ENCODE results near the gene RASAL2. TPM values are rescaled to one million over a fixed set of nuclear protein-coding genes. Genes with fewer than 3 reads are reported as not detected.

The RASAL2 gene
- total RNA-seq, 2 donors from 2014 or later = 9.9 to 20.4 TPM

DNA sequence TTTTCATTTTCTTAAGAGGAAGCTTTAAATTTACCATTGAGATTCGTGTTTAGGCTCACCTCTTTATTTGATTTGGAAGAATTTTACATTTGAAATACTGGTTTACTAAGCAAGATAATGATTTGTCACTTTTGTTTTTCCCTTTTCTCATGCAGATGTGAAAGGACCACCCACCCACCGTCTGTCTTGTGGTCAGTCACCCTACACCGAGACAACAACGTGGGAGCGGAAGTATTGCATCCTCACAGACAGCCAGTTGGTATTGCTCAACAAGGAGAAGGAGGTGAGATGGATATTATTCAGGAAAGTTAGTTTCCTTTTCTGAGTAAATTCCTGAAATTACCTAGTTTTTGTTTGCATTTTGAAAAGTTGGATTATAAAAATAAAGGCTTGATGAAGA lies 189.5 kb downstream of the RASAL2 start:
- Histone ChIP-seq H3K36me3 (replicated peaks in 1 of 2; ENCODE audit: insufficient read depth in 1 of 2, low read depth in 2 of 2) (no peaks in the 10 kb centered on the region), H3K9me3 (no peaks in the 10 kb centered on the region), H3K4me1 (no peaks in the 10 kb centered on the region), H3K27me3 (no peaks in the 10 kb centered on the region), H3K4me3 (no peak overlapping the region), H3K27ac (no peak overlapping the region)
- intact Hi-C loops (cut with DNase I) = no loop called here
- 60 to 71% methylated on average over 5 of the region's 5 CpGs for WGBS, 2 donors
- ATAC-seq (no peak), DNase-seq (peak in 1 of 4 donors; percentile 26)
- no peak for TF ChIP-seq POLR2A (IDR thresholded peaks at IDR 0.05)
- TF ChIP-seq, protein P1, sequence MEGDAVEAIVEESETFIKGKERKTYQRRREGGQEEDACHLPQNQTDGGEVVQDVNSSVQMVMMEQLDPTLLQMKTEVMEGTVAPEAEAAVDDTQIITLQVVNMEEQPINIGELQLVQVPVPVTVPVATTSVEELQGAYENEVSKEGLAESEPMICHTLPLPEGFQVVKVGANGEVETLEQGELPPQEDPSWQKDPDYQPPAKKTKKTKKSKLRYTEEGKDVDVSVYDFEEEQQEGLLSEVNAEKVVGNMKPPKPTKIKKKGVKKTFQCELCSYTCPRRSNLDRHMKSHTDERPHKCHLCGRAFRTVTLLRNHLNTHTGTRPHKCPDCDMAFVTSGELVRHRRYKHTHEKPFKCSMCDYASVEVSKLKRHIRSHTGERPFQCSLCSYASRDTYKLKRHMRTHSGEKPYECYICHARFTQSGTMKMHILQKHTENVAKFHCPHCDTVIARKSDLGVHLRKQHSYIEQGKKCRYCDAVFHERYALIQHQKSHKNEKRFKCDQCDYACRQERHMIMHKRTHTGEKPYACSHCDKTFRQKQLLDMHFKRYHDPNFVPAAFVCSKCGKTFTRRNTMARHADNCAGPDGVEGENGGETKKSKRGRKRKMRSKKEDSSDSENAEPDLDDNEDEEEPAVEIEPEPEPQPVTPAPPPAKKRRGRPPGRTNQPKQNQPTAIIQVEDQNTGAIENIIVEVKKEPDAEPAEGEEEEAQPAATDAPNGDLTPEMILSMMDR (IDR thresholded peaks at IDR 0.05) = no peak

DNA sequence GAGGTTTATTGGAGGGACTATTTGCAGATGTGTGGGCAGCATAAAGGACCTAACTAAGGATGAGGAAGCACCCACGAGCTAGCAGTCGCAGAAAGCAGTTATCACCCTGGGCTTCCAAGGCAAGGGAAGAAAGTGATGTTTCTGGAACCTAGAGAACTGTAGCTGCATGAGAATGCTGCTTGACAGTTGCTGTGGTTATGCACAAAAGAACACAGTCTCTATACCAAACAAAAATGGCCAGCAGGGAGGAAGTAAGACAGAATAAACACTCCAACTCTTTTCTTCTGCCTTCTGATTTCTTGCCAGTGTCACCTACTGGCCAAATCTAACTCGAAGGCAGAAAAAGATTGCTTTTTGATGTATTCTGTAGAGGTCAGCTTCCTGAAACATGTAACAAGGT lies 190.2 kb downstream of the RASAL2 start:
- intact Hi-C loops (cut with DNase I) = no loop called here
- WGBS, 2 donors = 49 to 62% methylated on average over 3 of the region's 3 CpGs
- TF ChIP-seq POLR2A (IDR thresholded peaks at IDR 0.05) = no peak
- TF ChIP-seq, protein P1 (IDR thresholded peaks at IDR 0.05) = no peak
- Histone ChIP-seq H3K27me3 (no peaks in the 10 kb centered on the region), H3K9me3 (no peaks in the 10 kb centered on the region), H3K4me1 (no peaks in the 10 kb centered on the region), H3K4me3 (no peak overlapping the region), H3K27ac (no peak overlapping the region), H3K36me3 (replicated peaks in 1 of 2; ENCODE audit: insufficient read depth in 1 of 2, low read depth in 2 of 2) (no peaks in the 10 kb centered on the region)
- ATAC-seq = no peak
- no peak for DNase-seq

DNA sequence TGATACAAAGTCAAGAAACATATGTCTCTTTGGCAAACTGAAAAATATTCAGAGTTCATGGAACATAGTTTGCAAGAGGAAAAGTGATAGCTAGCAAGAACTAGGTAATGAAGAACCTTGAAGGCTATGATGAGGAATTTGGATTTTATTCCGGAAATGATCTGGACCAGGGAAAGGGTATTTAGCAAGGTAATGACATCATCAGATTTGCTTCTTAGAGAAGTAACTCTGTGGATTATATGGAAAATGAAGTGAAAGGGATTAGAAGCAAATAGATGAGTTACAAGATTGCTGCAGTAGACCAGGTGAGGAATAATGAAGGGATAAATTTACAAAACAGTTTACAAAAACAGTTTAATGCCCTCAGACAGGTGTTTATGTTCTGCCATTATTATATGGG lies 197.3 kb downstream of the RASAL2 start:
- no peak for TF ChIP-seq POLR2A (IDR thresholded peaks at IDR 0.05)
- TF ChIP-seq, protein P1 (IDR thresholded peaks at IDR 0.05) = no peak

DNA sequence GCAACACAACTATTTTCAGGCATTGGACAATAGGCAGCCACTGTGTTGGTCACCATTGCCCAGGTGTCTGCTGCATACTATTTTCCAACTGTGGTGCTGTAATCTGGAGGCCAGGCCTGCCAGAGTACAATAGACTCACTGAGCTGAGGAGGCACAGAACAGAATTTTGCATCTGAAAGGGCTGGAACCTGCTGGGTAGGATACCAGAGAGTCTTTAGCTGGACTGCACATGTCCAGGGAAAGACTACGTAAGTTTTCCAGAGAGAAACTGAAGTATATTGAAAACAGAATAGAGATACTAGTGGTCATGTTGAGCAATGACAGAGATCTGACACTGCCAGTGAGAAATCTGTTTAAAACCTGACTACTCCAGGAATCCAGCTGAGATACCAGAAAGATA lies 200.8 kb downstream of the RASAL2 start:
- no peak for DNase-seq
- no peaks in the 10 kb centered on the region for H3K27me3 ChIP-seq
- H3K27ac ChIP-seq = no peak overlapping the region
- intact Hi-C loops (cut with DNase I) = no loop called here
- H3K4me3 ChIP-seq = no peak overlapping the region
- H3K9me3 ChIP-seq = no peaks in the 10 kb centered on the region
- no peaks in the 10 kb centered on the region for H3K36me3 ChIP-seq (replicated peaks in 1 of 2; ENCODE audit: insufficient read depth in 1 of 2, low read depth in 2 of 2)
- ATAC-seq = no peak
- 88 to 95% methylated on average over 1 of the region's 1 CpG for WGBS, 2 donors
- TF ChIP-seq, protein P1 (IDR thresholded peaks at IDR 0.05) = no peak
- TF ChIP-seq POLR2A (IDR thresholded peaks at IDR 0.05) = no peak
- H3K4me1 ChIP-seq = no peaks in the 10 kb centered on the region

More for the DNA sequence above, 197.3 kb downstream of the RASAL2 start:
- no peak overlapping the region for H3K4me3 ChIP-seq
- intact Hi-C loops (cut with DNase I) = no loop called here
- H3K4me1 ChIP-seq = no peaks in the 10 kb centered on the region
- WGBS, 2 donors = 80 to 95% methylated on average over 1 of the region's 1 CpG
- DNase-seq (no peak), ATAC-seq (no peak)
- H3K27me3 ChIP-seq = no peaks in the 10 kb centered on the region
- H3K9me3 ChIP-seq = no peaks in the 10 kb centered on the region
- no peak overlapping the region for H3K27ac ChIP-seq
- no peaks in the 10 kb centered on the region for H3K36me3 ChIP-seq (replicated peaks in 1 of 2; ENCODE audit: insufficient read depth in 1 of 2, low read depth in 2 of 2)

DNA sequence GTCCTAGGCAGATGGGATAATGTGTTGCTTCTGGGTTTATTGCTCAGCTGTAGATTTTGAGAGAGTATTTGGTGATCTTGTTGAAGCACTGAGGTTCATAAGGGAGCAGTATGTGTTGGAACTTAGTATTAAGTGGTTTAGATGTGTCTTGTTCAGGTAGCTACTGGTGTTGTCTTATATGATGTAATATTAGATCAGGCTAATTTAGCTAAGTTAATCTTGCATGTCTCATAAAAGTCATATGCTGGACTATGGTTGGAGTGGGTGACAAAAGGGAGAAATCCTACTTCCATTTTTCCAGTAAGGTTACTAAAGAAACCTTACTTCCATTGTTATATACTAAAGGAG lies 206.4 kb downstream of the RASAL2 start:
- Histone ChIP-seq H3K9me3 (no peaks in the 10 kb centered on the region), H3K27me3 (no peaks in the 10 kb centered on the region), H3K36me3 (replicated peaks in 1 of 2; ENCODE audit: insufficient read depth in 1 of 2, low read depth in 2 of 2) (no peaks in the 10 kb centered on the region), H3K27ac (peak overlapping the region in 1 of 4 donors; percentile 44), H3K4me3 (no peak overlapping the region), H3K4me1 (no peaks in the 10 kb centered on the region)
- intact Hi-C loops (cut with DNase I) = no loop called here
- DNase-seq (no peak), ATAC-seq (no peak)
- no peak for TF ChIP-seq POLR2A (IDR thresholded peaks at IDR 0.05)
- TF ChIP-seq, protein P1 (IDR thresholded peaks at IDR 0.05) = no peak
